Smooth muscle cell of the coronary artery (primary cell): ENCODE data around the gene VPREB1. TPM values are rescaled to one million over a fixed set of nuclear protein-coding genes. Genes with fewer than 3 reads are reported as not detected.

Experiments used
- total RNA-seq: library from RNA; depleted of rRNA; stranded (reverse); fragments of >200 nt; gene quantifications from 2 replicates; pipeline ENCODE4 v1.2.3, GENCODE V29; 2014; ENCODE audit warnings: low replicate concordance

Gene VPREB1
- not detected in 2 replicates for total RNA-seq

GRCh38 chr22:22244316-22245250 lies at the start of gene VPREB1:
TSS of gene VPREB1 (plus strand) at chr22:22244786. CDS start at chr22:22244814, 28 bp downstream.

